DOHH2 (cell line): Measurements from ENCODE around the gene ARAP1.

Source experiments
- H3F3A ChIP-seq: fragments of 200-600 bp; sonication (generic), shearing (Covaris generic); 2 replicates; pipeline ENCODE4 v1.6.0; 2016; ENCODE audit warnings: antibody characterized with exemption, mild to moderate bottlenecking; ENCODE audit not compliant: control insufficient read depth, insufficient read depth
- H3K27ac ChIP-seq: fragments of 200-600 bp; sonication (generic); 2 replicates; pipeline ENCODE4 v1.5.1; 2014; ENCODE audit warnings: low read depth, mild to moderate bottlenecking, low read length, moderate library complexity
- H3K27me3 ChIP-seq: fragments of 200-600 bp; sonication (generic); 2 replicates; pipeline ENCODE4 v1.6.1; 2014; ENCODE audit warnings: mild to moderate bottlenecking, low read length, mixed read lengths; ENCODE audit not compliant: control insufficient read depth
- H3K36me3 ChIP-seq: fragments of 200-600 bp; sonication (generic); 2 replicates; pipeline ENCODE4 v1.6.1; 2014; ENCODE audit warnings: mild to moderate bottlenecking, low read length, moderate library complexity, mixed read lengths; ENCODE audit not compliant: control insufficient read depth
- H3K4me1 ChIP-seq: fragments of 200-600 bp; sonication (generic); 2 replicates; pipeline ENCODE4 v1.6.1; 2014; ENCODE audit warnings: mild to moderate bottlenecking, low read length, mixed read lengths; ENCODE audit not compliant: control insufficient read depth
- H3K4me2 ChIP-seq: fragments of 200-600 bp; sonication (generic); 2 replicates; pipeline ENCODE4 v1.6.0; 2014; ENCODE audit warnings: mild to moderate bottlenecking, low read length, moderate library complexity
- H3K4me3 ChIP-seq: fragments of 200-600 bp; sonication (generic); 2 replicates; pipeline ENCODE4 v1.5.1; 2014; ENCODE audit warnings: mild to moderate bottlenecking, low read length, mixed read lengths
- H3K79me2 ChIP-seq: fragments of 200-600 bp; sonication (generic); 2 replicates; pipeline ENCODE4 v1.6.1; 2014; ENCODE audit warnings: mild to moderate bottlenecking, low read length, mixed read lengths; ENCODE audit not compliant: control insufficient read depth
- H3K9me2 ChIP-seq: fragments of 200-600 bp; sonication (generic); replicated peaks from 2 replicates; pipeline ENCODE4 v1.6.1; 2014; ENCODE audit warnings: mild to moderate bottlenecking, low read length, mixed read lengths; ENCODE audit not compliant: control insufficient read depth
- H3K9me3 ChIP-seq: fragments of 200-600 bp; sonication (generic); 2 replicates; pipeline ENCODE4 v1.6.1; 2014; ENCODE audit warnings: antibody characterized with exemption, low read length, mixed read lengths; ENCODE audit not compliant: control insufficient read depth, insufficient read depth
- H4K20me1 ChIP-seq: fragments of 200-600 bp; sonication (generic); 2 replicates; pipeline ENCODE4 v1.6.0; 2014; ENCODE audit warnings: low read depth, mild to moderate bottlenecking, antibody characterized with exemption, low read length, moderate library complexity; ENCODE audit not compliant: control insufficient read depth, insufficient read depth
- CTCF ChIP-seq: fragments of 200-600 bp; sonication (generic); IDR thresholded peaks from one replicate; pipeline ENCODE4 v1.5.1; 2014; ENCODE audit warnings: antibody characterized with exemption, mild to moderate bottlenecking, low read depth, low read length; ENCODE audit not compliant: poor library complexity, severe bottlenecking
- EZH2phosphoT487 ChIP-seq: fragments of 200-600 bp; sonication (generic); IDR thresholded peaks from 2 replicates; pipeline ENCODE4 v1.6.1; 2017; ENCODE audit warnings: borderline replicate concordance, mild to moderate bottlenecking, antibody characterized with exemption, low read length, moderate library complexity, mixed read lengths

Gene ARAP1

DNA sequence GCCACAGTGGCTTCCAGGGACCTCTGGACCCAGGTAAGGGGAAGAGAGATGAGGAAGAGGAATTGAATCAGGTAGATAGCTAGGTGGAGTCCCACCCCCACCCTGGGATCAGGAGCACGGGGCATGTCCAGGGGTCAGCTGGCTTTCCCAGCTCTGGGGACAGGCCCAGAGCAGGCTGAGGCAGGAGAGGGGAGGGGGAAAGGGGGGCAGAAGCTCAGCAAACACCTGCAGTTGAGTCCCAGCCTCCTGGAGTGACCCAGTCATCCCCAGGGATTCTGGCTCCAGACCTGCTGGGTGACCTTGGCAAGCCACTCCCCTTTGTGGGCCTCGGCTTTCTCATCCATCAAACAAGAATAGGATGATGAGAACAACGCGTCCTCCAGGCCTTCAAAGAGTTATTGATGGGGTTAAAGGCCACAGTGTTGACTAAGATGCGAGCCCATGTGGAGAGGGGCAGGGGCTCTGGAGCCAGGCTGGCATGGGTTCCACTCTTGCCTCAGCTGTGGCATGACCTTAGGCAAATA, 25.6 kb upstream of the ARAP1 start:
- H4K20me1 ChIP-seq, result no peaks in the 10 kb centered on the region; the same call in 1 of the 2 replicates
- H3K27ac ChIP-seq, result no peak overlapping the region
- no peak overlapping the region for H3K4me2 ChIP-seq
- peaks cover 10% of the 10 kb centered on the region for H3K4me1 ChIP-seq
- peaks cover 21% of the 10 kb centered on the region for H3K27me3 ChIP-seq
- no peaks in the 10 kb centered on the region for H3F3A ChIP-seq
- TF ChIP-seq CTCF (no peak), EZH2phosphoT487 (no peak)
- H3K79me2 ChIP-seq, result no peaks in the 10 kb centered on the region
- H3K4me3 ChIP-seq, result no peak overlapping the region
- H3K9me2 ChIP-seq, result no peaks in the 10 kb centered on the region
- H3K9me3 ChIP-seq, result no peaks in the 10 kb centered on the region
- H3K36me3 ChIP-seq, result no peaks in the 10 kb centered on the region

- no peak overlapping the region for H3K4me2 ChIP-seq
- H3K27ac ChIP-seq, result no peak overlapping the region
- H3K4me1 ChIP-seq, result peaks cover 7% of the 10 kb centered on the region
These were observed 24.9 kb upstream of the ARAP1 start for GRCh38 chr11:72776844-72777754.

DNA sequence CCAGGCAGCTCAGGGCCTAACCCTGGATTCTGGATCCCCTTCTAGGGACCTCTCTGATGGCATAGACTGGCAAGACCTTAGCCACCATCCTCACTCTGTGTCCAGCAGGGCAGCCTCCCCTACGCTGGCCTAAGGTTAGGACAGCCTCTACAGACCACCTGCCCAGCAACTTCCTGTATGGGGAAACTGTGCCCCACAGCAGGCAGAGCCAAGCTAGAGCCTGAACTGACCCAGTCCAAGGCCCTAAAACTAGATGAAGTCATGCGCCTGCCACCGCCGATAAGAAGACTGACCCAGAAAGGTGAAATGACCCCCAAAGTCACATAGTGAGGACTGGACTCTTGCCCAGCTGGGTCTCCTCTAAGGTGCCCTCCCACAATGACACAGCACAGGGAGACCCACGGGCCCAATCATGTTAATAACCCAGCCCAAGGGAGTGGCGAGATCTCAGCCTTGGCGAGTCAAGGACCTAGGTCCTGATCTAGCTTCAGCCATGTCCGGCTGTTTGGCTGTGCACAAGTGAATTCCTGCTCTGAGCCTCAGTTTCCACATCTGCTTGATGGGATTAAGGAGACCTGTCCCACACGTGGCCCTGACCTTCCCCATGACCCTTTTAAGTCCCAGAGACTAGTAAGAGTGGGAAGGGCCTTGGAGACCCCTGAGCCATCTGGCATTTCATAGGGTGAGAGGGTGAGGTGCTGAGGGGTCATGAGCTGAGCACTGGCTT, 24.1 kb upstream of the ARAP1 start:
- H3K4me2 ChIP-seq, result no peak overlapping the region
- H3K27me3 ChIP-seq, result peaks cover 19% of the 10 kb centered on the region
- no peaks in the 10 kb centered on the region for H3F3A ChIP-seq
- no peaks in the 10 kb centered on the region for H3K9me3 ChIP-seq
- peaks cover 3% of the 10 kb centered on the region; the same call in 1 of the 2 replicates for H3K4me1 ChIP-seq
- no peaks in the 10 kb centered on the region for H3K36me3 ChIP-seq
- no peak overlapping the region for H3K27ac ChIP-seq
- TF ChIP-seq EZH2phosphoT487 (no peak), CTCF (no peak)
- H4K20me1 ChIP-seq, result no peaks in the 10 kb centered on the region; the same call in 1 of the 2 replicates
- H3K4me3 ChIP-seq, result no peak overlapping the region
- H3K79me2 ChIP-seq, result no peaks in the 10 kb centered on the region
- no peaks in the 10 kb centered on the region for H3K9me2 ChIP-seq

More at GRCh38 chr11:72776844-72777754, 24.9 kb upstream of the ARAP1 start:
- Histone ChIP-seq H3K9me2 (no peaks in the 10 kb centered on the region), H3K27me3 (peaks cover 20% of the 10 kb centered on the region), H4K20me1 (no peaks in the 10 kb centered on the region; the same call in 1 of the 2 replicates), H3K36me3 (no peaks in the 10 kb centered on the region), H3F3A (no peaks in the 10 kb centered on the region), H3K4me3 (no peak overlapping the region), H3K9me3 (no peaks in the 10 kb centered on the region), H3K79me2 (no peaks in the 10 kb centered on the region)
- TF ChIP-seq EZH2phosphoT487 (no peak), CTCF (no peak)
